Esophagus muscularis mucosa (tissue), 4 donors: Measurements from ENCODE around the gene ING2. TPM values are rescaled to one million over a fixed set of nuclear protein-coding genes. Genes with fewer than 3 reads are reported as not detected.
"Not testable (repeated sequence)": the region's sequence is repeated elsewhere in the genome, so short reads cannot be mapped to it uniquely, and the experiment has no call there.

Experiments used
- DNase-seq: peaks from one replicate; pipeline ENCODE4 v3.0.0-alpha.2; 2017; ENCODE audit errors: extremely low spot score
- H3K27ac ChIP-seq, 4 donors: fragments of 200-600 bp; sonication (generic); replicated peaks in 1 of 4; 1 replicate in 3 of 4; 2 replicates in 1 of 4; pipeline ENCODE4 v1.5.1; 2016 to 2019; ENCODE audit warnings: mild to moderate bottlenecking in 1 of 4
- H3K27me3 ChIP-seq, 4 donors: fragments of 200-600 bp; sonication (generic); one replicate each; pipeline versions ENCODE4 v1.5.1 to v1.6.0; 2016 to 2019
- H3K36me3 ChIP-seq, 4 donors: fragments of 200-600 bp; sonication (generic); one replicate each; pipeline ENCODE4 v1.5.1; 2016 to 2019
- H3K4me1 ChIP-seq, 4 donors: fragments of 200-600 bp; sonication (generic); one replicate each; pipeline ENCODE4 v1.5.1; 2016 to 2019
- H3K4me3 ChIP-seq, 4 donors: fragments of 200-600 bp; sonication (generic); 1 replicate in 2 of 4; 2 replicates in 2 of 4; pipeline ENCODE4 v1.5.1; 2016 to 2019; ENCODE audit warnings: mild to moderate bottlenecking in 4 of 4, moderate library complexity in 1 of 4
- H3K9me3 ChIP-seq, 4 donors: fragments of 200-600 bp; sonication (generic); 1 replicate in 3 of 4; 2 replicates in 1 of 4; pipeline ENCODE4 v1.5.1; 2016 to 2019
- CTCF ChIP-seq, 3 experiments: fragments of 200-600 bp in 2 of 3; fragments of 450-650 bp in 1 of 3; sonication (generic) in 2 of 3; IDR thresholded peaks; one replicate each; pipeline ENCODE4 v1.5.1; 2017 to 2019; ENCODE audit warnings: antibody characterized with exemption in 3 of 3, mild to moderate bottlenecking in 2 of 3, moderate library complexity in 1 of 3
- EP300 ChIP-seq: sonication (generic); formaldehyde crosslinking; IDR thresholded peaks from one replicate; pipeline ENCODE4 v1.6.1; 2017; ENCODE audit warnings: antibody characterized with exemption
- POLR2A ChIP-seq: fragments of 450-650 bp; IDR thresholded peaks from one replicate; pipeline ENCODE4 v1.6.1; 2017; ENCODE audit warnings: antibody characterized with exemption, moderate library complexity, mild to moderate bottlenecking, low read depth
- POLR2AphosphoS5 ChIP-seq, 2 donors: sonication (generic); formaldehyde crosslinking; IDR thresholded peaks; one replicate each; pipeline ENCODE4 v1.6.1; 2017; ENCODE audit warnings: antibody characterized with exemption in 2 of 2
- WGBS: methylation state at CpG from one replicate; pipeline ENCODE4 v1.1.5; 2018; 5-methylcytosine and 5-hydroxymethylcytosine counted together
- intact Hi-C: fragments of 100-400 bp; cut with DNase I; formaldehyde crosslinking; loops from one replicate; pipeline ENCODE4 v1.15.1; 2023
- total RNA-seq, 4 donors: library from RNA; depleted of rRNA; stranded (reverse); fragments of >200 nt; gene quantifications; one replicate each; pipeline versions ENCODE4 v1.1.0 to v1.2.1, GENCODE V29; 2016

ING2 gene
- 10 to 100 TPM; 26.2 to 42.8 (median 38.6) TPM for total RNA-seq

- intact Hi-C loops: loop anchor here (2.0 to 5.0 kb wide), 3 partner anchors 60 to 152 kb away; partner anchors contain the start of genes CDKN2AIP, RWDD4 and TRAPPC11
- Histone ChIP-seq H3K36me3 (no peaks in the 10 kb centered on the region), H3K27ac (peak within 1 kb of the TSS; percentile 96 to 99 (median 98)), H3K27me3 (no peaks in the 10 kb centered on the region), H3K4me1 (peaks cover 8 to 47% (median 45%) of the 10 kb centered on the region in 4 donors), H3K9me3 (no peaks in the 10 kb centered on the region), H3K4me3 (peak within 1 kb of the TSS; percentile 75 to 100 (median 98))
- WGBS: 0% methylated on average over 15 of the region's 68 CpGs
- TF ChIP-seq CTCF (IDR thresholded peaks at IDR 0.05): no peak
- TF ChIP-seq EP300: no peak
- no peak for TF ChIP-seq POLR2AphosphoS5 (IDR thresholded peaks at IDR 0.05)
- TF ChIP-seq POLR2A: no peak
- DNase-seq: peak; percentile 93
Measured at GRCh38 chr4:183504930-183505610, at the start of gene ING2. Gene ING2 (plus strand): TSS chr4:183505058. CDS start chr4:183505196, 138 bp downstream.

- Histone ChIP-seq H3K9me3 (no peaks in the 10 kb centered on the region), H3K36me3 (peaks cover 0 to 30% (median 15%) of the 10 kb centered on the region in 4 donors), H3K4me1 (no peaks in the 10 kb centered on the region), H3K4me3 (no peak overlapping the region), H3K27ac (no peak overlapping the region), H3K27me3 (no peaks in the 10 kb centered on the region)
- TF ChIP-seq EP300 (no peak), CTCF (IDR thresholded peaks at IDR 0.05) (no peak), POLR2AphosphoS5 (IDR thresholded peaks at IDR 0.05) (no peak)
- intact Hi-C loops: no loop called here
- 89% methylated on average over 7 of the region's 7 CpGs for WGBS
- peak; percentile 55 for DNase-seq
Measured at GRCh38 chr4:183455431-183456195, 49.2 kb upstream of the ING2 start.

GRCh38 chr4:183458005-183458404 lies 46.9 kb upstream of the ING2 start:
- Histone ChIP-seq H3K27ac (no peak overlapping the region), H3K27me3 (no peaks in the 10 kb centered on the region), H3K36me3 (peaks cover 0 to 7% (median 1%) of the 10 kb centered on the region in 4 donors), H3K4me1 (no peaks in the 10 kb centered on the region), H3K4me3 (no peak overlapping the region), H3K9me3 (no peaks in the 10 kb centered on the region)
- TF ChIP-seq CTCF (IDR thresholded peaks at IDR 0.05) (no peak), POLR2A (no peak), EP300 (no peak), POLR2AphosphoS5 (IDR thresholded peaks at IDR 0.05) (no peak)
- 86% methylated on average over 5 of the region's 5 CpGs for WGBS
- DNase-seq: peak; percentile 29
- intact Hi-C loops: no loop called here

GRCh38 chr4:183463903-183464619 lies 40.8 kb upstream of the ING2 start:
- H3K4me1 ChIP-seq, H3K36me3 ChIP-seq, H3K27me3 ChIP-seq, H3K4me3 ChIP-seq, H3K9me3 ChIP-seq, intact Hi-C loops, H3K27ac ChIP-seq: not testable (repeated sequence)
- 80% methylated on average over 11 of the region's 11 CpGs for WGBS
- DNase-seq: peak; percentile 10

- H3K4me1 ChIP-seq, intact Hi-C loops, H3K4me3 ChIP-seq, H3K9me3 ChIP-seq, H3K36me3 ChIP-seq, H3K27me3 ChIP-seq, H3K27ac ChIP-seq: not testable (repeated sequence)
- DNase-seq: peak; percentile 12
- WGBS: 54% methylated on average over 5 of the region's 5 CpGs
Measured at GRCh38 chr4:183465879-183466278, 39.0 kb upstream of the ING2 start.
